Duodenal mucosa (tissue), 2 donors: ENCODE data around the gene WDFY2.
"Not testable (repeated sequence)": the region's sequence is repeated elsewhere in the genome, so short reads cannot be mapped to it uniquely, and the experiment has no call there.

Experiments
- H3K27ac ChIP-seq: one replicate; pipeline ENCODE4 v1.7.0; 2013; ENCODE audit warnings: low read depth, low read length
- H3K27me3 ChIP-seq, 2 donors: one replicate each; pipeline ENCODE4 v1.7.0; 2013; ENCODE audit warnings: low read length in 2 of 2, control low read depth in 1 of 2; ENCODE audit not compliant: insufficient read depth in 2 of 2, control insufficient read depth in 1 of 2
- H3K36me3 ChIP-seq, 2 donors: one replicate each; pipeline ENCODE4 v1.7.0; 2013; ENCODE audit warnings: low read length in 2 of 2, control low read depth in 1 of 2; ENCODE audit not compliant: insufficient read depth in 2 of 2, control insufficient read depth in 1 of 2
- H3K4me1 ChIP-seq, 2 donors: one replicate each; pipeline ENCODE4 v1.7.0; 2013; ENCODE audit warnings: low read length in 2 of 2, control low read depth in 1 of 2; ENCODE audit not compliant: insufficient read depth in 2 of 2, control insufficient read depth in 1 of 2
- H3K4me3 ChIP-seq, 2 donors: one replicate each; pipeline ENCODE4 v1.7.0; 2013; ENCODE audit warnings: low read length in 2 of 2, low read depth in 1 of 2
- H3K9ac ChIP-seq, 2 donors: one replicate each; pipeline ENCODE4 v1.7.0; 2013; ENCODE audit warnings: low read length in 2 of 2, low read depth in 1 of 2
- H3K9me3 ChIP-seq, 2 donors: one replicate each; pipeline ENCODE4 v1.7.0; 2013; ENCODE audit warnings: low read length in 2 of 2, control low read depth in 1 of 2; ENCODE audit not compliant: control insufficient read depth in 1 of 2

WDFY2 gene

DNA sequence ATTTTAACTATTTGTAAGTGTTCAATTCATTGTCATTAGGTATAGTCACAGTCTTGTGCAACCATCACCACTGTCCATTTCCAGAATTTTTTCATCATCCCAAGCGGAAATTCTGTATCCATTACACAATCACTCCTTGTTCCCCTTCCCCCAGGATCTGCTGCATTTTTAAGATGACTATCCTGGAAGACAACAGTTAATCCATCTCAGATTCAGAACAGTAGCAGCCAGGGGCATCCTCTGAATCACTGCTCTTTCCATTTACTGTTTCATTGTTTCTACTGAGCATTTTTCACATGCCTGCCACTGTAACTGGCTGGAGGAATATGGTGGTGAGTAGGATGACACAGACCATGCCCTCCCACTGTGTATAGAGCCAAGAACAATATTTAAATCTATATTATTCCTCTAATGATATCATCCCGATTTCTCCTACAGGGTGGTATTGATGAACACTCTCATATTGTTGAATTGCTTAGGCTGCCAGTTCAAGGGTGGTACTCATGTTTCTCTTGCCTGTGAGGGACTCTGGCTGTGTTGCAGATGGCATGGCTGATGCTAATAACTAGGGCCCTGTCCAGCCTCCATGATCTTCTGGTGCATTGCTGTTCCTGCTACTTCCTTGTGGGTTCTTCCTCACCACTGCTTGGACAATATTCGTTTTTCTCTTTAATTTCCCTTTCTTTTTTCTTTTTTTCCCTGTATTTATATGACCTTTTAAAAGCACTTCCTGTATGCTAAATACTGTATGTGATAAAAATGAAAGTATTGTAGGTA lies 59.0 kb downstream of the WDFY2 start:
- peaks cover 13 to 16% of the 10 kb centered on the region in 2 donors for H3K4me1 ChIP-seq
- no peak overlapping the region for H3K27ac ChIP-seq
- no peaks in the 10 kb centered on the region for H3K9me3 ChIP-seq

DNA sequence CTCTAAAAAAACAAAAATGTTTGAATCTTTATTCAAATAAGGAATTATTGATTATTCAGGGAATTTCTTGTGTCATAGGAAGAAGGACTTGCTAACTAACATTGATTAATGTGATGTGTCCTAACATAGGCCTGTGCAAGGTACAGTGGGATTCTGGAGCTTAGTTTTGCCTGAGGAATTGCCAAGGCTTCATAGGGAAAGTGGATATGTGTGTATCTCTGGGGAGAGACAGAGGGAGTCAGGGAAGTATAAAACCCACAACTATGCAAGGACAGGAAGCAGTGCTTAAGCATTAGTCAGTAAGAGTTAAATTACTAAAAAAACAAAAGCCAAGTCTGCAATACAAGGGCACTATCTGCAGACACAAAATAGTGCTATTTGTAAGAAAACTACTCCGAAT lies 59.6 kb downstream of the WDFY2 start:
- Histone ChIP-seq H3K27me3 (no peaks in the 10 kb centered on the region), H3K4me1 (peaks cover 13 to 16% of the 10 kb centered on the region in 2 donors), H3K36me3 (no peaks in the 10 kb centered on the region), H3K9ac (no peak overlapping the region), H3K4me3 (no peak overlapping the region), H3K27ac (no peak overlapping the region), H3K9me3 (no peaks in the 10 kb centered on the region)

More for the DNA sequence above, 59.0 kb downstream of the WDFY2 start:
- Histone ChIP-seq H3K9ac (no peak overlapping the region), H3K27me3 (no peaks in the 10 kb centered on the region), H3K36me3 (no peaks in the 10 kb centered on the region), H3K4me3 (no peak overlapping the region)

DNA sequence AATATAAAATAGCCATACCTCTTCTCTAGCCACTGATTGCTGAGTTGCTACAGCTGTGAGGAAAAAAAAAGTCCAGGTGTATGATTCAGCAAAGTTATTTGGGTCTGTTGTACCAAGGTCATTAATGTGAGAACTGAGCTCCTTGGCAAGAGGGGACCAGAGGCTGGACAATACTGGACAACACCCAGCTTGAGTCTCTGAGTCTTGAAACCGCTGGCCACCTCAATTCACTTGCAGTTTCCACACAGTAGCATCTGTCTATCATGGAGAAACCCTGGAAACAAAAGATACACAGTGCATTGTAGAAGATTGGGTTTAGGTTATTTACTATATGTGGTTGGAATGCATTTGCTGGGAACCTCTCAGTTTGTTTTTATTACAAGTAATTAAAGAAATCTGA lies 60.4 kb downstream of the WDFY2 start:
- H3K27me3 ChIP-seq: no peaks in the 10 kb centered on the region
- no peak overlapping the region for H3K4me3 ChIP-seq
- no peak overlapping the region for H3K27ac ChIP-seq
- no peaks in the 10 kb centered on the region for H3K9me3 ChIP-seq
- H3K4me1 ChIP-seq: peaks cover 13 to 16% of the 10 kb centered on the region in 2 donors
- no peak overlapping the region for H3K9ac ChIP-seq
- H3K36me3 ChIP-seq: no peaks in the 10 kb centered on the region

DNA sequence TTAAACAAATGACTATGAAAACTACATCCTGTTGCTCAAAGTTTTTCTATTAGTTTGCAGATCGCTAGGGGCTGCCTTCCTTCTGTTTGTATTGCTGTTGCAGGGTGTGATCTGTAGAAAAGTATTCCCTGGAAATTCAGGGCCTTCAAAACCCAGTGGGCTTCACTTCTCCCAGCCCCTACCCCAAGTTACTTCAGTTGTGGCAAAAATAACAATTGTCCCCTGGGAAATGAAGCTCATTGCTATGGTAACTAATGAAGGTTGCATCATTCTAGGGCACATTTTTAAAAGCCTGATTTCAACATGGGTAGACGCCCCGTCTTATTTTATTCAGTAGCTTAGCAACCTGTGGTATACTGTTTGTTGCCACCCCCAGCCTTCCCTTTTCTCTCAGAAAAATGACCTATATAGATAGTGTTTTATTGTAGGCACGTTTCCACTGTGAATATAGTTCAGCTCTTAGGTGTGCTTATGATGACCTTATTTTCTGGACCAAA lies 60.9 kb downstream of the WDFY2 start:
- H3K27ac ChIP-seq: peak overlapping the region; percentile 18
- peaks cover 13 to 16% of the 10 kb centered on the region in 2 donors for H3K4me1 ChIP-seq
- H3K9ac ChIP-seq: no peak overlapping the region

DNA sequence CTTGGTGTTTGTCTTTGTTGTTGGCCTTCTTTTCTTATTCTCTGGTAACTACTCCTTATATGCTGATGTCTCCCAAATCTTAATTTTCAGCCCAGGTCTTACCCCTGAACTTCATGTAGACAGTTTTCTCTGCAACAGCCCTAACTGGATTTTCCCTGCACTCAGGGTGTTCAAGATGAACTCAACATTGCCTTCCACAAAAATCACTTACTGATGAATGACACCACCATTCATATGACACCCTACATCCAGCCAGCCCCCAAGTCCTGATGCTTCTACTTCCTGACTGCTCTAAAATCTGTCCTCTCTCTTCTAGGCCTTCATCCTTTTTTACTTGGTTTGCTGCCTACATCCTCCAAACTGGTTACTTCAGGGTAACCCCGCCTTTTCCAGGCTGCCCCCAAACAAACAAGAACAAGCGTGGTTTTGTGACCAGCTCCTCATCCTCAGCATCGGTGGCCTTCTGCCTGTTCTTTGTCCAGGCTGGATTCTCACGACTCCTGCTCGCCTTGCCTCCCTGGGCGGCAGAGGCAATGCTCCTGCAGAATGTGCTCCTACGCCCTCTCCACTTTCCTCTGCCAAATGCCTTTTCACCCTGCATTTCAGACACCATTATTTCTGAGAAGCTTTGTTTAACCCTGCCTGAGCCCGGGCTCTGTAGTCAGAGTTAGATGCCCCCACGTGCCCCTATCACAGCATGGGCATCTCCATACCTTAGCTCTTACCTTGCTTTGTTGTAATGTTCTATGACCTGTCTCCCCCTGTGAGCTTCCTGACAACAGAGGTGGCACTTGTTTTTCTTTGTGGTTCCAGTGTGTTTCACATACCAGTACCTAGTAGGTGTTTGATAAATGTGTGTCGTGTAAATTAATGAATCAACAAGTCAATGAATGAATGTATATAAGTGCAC lies 61.8 kb downstream of the WDFY2 start:
- peaks cover 13 to 16% of the 10 kb centered on the region in 2 donors for H3K4me1 ChIP-seq
- H3K36me3 ChIP-seq: no peaks in the 10 kb centered on the region
- H3K9ac ChIP-seq: no peak overlapping the region
- peak overlapping the region; percentile 18 for H3K27ac ChIP-seq
- no peak overlapping the region for H3K4me3 ChIP-seq
- no peaks in the 10 kb centered on the region for H3K27me3 ChIP-seq
- H3K9me3 ChIP-seq: no peaks in the 10 kb centered on the region

More for the DNA sequence above, 60.9 kb downstream of the WDFY2 start:
- no peak overlapping the region for H3K4me3 ChIP-seq
- H3K27me3 ChIP-seq: no peaks in the 10 kb centered on the region
- H3K9me3 ChIP-seq: no peaks in the 10 kb centered on the region
- no peaks in the 10 kb centered on the region for H3K36me3 ChIP-seq

DNA sequence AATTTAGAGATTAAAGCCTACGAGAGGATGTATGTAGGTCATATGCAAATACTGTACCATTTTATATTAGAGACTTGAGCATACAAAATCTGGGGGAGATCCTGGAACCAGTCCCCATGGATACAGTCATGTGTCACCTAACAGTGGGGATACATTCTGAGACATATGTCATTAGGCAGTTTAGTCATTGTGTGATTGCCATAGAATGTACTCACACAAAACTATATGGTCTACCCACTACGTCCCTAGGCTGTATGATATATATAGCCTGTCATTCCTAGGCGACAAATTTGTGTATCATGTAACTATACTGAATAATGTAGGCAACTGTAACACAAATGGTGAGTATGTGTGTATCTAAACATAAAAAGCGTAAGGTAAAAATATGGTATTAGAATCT lies 62.8 kb downstream of the WDFY2 start:
- Histone ChIP-seq H3K27me3 (no peaks in the 10 kb centered on the region), H3K27ac (no peak overlapping the region), H3K4me3 (no peak overlapping the region)

DNA sequence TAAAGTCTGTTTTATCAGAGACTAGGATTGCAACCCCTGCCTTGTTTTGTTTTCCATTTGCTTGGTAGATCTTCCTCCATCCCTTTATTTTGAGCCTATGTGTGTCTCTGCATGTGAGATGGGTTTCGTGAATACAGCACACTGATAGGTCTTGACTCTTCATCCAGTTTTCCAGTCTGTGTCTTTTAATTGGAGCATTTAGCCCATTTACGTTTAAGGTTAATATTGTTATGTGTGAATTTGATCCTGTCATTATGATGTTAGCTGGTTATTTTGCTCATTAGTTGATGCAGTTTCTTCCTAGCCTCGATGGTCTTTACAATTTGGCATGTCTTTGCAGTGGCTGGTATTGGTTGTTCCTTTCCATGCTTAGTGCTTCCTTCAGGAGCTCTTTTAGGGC lies 67.9 kb downstream of the WDFY2 start:
- not testable (repeated sequence) for H3K27ac ChIP-seq, H3K4me1 ChIP-seq, H3K9ac ChIP-seq

More for the DNA sequence above, 62.8 kb downstream of the WDFY2 start:
- Histone ChIP-seq H3K9ac (no peak overlapping the region), H3K9me3 (no peaks in the 10 kb centered on the region), H3K4me1 (peaks cover 13 to 16% of the 10 kb centered on the region in 2 donors), H3K36me3 (no peaks in the 10 kb centered on the region)

DNA sequence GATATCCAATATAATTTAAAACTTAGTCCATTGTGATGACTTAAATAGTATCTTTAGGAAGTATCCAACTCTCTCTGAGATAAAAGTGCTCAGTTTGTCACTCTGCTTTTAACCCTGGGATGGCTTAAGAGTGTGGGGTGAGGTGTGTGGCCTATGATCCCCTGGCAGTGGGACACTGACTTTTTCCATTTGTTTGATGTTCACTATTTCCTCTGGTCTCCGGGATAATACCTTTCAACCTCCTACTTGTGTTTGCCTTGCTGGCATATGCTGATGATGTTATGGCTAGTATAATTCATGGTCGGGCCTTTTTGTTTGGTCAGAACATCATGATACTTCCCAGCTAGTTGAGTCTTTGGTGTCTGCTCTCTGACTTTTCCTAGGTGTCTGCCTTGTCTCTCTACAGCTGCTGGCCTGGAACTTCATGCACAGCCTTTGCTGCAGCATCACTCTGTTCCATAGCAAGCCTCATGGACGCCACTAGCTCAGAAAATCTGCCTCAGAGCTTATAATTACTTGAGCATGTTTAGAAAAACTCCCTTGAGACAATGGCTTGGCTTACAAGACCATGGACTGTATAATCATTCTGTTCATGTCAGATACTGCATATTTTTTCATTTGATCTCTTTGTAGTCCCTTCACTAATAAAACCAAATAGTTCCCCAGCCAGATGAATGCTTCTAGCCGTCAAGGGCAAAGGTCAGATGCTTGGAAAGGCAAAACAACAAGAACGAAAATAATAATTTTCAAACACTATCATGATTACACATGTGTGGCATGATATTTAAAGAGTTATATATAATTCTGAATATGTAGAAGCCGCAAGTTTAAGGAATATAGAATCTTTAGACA lies 75.2 kb downstream of the WDFY2 start:
- no peaks in the 10 kb centered on the region for H3K9me3 ChIP-seq
- no peak overlapping the region for H3K27ac ChIP-seq
- peaks cover 0 to 4% of the 10 kb centered on the region in 2 donors for H3K4me1 ChIP-seq
- H3K27me3 ChIP-seq: no peaks in the 10 kb centered on the region
- no peak overlapping the region for H3K9ac ChIP-seq
- H3K36me3 ChIP-seq: no peaks in the 10 kb centered on the region
- no peak overlapping the region for H3K4me3 ChIP-seq

More for the DNA sequence above, 67.9 kb downstream of the WDFY2 start:
- H3K27me3 ChIP-seq, H3K9me3 ChIP-seq, H3K36me3 ChIP-seq, H3K4me3 ChIP-seq: not testable (repeated sequence)

DNA sequence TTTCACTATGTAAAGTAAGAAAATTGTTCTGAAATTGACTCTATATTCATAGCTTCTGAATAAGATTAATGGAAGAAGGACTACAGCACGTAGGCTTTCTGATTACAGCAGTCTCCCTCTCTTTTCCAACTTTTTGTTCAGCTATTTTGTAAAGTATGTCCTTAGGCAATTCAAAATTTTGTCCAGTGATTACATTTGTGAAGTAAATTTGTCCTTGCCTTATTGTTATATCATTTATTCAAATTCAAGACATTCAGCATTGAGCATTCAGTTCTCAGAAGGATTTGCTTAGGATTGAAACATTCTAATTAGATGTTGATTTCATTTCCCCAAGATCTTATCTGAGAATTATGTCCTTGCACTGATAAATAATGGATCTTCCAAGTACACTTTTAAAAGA lies 76.6 kb downstream of the WDFY2 start:
- Histone ChIP-seq H3K27me3 (no peaks in the 10 kb centered on the region), H3K9ac (no peak overlapping the region), H3K4me1 (peaks cover 0 to 4% of the 10 kb centered on the region in 2 donors), H3K4me3 (no peak overlapping the region), H3K9me3 (no peaks in the 10 kb centered on the region), H3K36me3 (no peaks in the 10 kb centered on the region), H3K27ac (no peak overlapping the region)
